Measurements from ENCODE around the gene LRP10.
"Not testable (repeated sequence)": the region's sequence is repeated elsewhere in the genome, so short reads cannot be mapped to it uniquely, and the experiment has no call there.

Gene LRP10, protein sequence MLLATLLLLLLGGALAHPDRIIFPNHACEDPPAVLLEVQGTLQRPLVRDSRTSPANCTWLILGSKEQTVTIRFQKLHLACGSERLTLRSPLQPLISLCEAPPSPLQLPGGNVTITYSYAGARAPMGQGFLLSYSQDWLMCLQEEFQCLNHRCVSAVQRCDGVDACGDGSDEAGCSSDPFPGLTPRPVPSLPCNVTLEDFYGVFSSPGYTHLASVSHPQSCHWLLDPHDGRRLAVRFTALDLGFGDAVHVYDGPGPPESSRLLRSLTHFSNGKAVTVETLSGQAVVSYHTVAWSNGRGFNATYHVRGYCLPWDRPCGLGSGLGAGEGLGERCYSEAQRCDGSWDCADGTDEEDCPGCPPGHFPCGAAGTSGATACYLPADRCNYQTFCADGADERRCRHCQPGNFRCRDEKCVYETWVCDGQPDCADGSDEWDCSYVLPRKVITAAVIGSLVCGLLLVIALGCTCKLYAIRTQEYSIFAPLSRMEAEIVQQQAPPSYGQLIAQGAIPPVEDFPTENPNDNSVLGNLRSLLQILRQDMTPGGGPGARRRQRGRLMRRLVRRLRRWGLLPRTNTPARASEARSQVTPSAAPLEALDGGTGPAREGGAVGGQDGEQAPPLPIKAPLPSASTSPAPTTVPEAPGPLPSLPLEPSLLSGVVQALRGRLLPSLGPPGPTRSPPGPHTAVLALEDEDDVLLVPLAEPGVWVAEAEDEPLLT

DNA sequence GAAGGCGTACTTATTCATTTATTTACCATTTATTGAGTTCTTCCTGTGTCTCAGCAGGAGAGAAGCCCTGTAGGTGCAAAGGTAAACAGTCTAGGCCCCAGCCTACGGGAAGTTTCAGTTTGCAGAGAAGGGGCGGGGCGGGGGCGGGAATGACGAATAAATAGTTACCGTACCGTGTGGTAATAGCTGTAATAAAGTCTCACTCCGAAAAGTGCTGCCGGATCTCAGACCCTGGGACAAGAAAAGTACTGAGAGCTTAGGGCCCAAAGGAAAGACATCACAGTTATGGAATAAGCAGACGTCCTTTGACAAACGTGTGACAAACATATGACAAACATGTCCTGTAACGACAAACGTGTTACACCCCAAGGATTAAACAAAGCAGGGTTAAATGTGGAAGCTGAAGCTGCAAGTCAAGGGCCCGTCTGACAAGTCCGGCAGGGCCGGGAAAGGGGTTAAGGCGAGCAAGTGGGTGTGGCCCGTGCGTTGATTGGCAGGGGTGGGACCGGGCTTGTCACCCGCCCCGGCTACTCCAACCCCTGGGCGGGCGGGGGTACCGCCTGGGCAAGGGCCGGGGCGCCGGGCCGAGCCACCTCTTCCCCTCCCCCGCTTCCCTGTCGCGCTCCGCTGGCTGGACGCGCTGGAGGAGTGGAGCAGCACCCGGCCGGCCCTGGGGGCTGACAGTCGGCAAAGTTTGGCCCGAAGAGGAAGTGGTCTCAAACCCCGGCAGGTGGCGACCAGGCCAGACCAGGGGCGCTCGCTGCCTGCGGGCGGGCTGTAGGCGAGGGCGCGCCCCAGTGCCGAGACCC lies at the start of gene LRP10:
LRP10 (plus strand) TSS at position 517 of the 809 bp plus-strand sequence. CDS start 564 bp downstream, outside the sequence.
- peak within 1 kb of the TSS; percentile 76 for H3K27ac ChIP-seq (ENCODE audit: low read length)
- H3K27me3 ChIP-seq (ENCODE audit: control insufficient read depth, insufficient read depth, low read length), result no peaks in the 10 kb centered on the region

DNA sequence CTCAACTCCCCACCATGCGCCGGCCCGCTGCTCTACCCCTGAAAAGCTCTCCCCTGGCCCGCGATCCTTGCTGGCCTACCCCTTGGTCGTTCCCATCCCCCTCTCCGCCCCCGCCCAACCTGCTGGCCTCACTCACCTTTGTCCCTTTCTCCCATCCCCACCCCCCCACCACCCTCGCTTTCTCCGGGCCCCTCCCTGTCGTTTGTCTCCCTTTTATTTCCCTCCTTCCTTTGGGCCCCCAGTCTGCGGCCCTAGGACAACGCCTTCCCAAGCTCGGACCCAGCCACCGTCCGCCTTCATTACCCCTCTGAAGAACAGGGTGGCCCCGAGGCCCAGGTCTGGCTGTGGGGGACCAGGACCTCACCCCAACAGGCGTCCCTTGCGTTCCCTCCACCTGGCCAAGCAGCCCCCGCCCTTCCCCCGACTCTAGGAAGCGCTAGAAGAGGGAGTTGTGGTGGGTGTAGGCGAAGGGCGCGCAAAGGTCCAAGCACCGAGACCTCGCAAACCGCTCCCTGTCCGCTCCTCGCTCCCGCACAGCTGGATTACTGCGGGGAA lies 49.4 kb upstream of the LRP10 start:
- peak overlapping the region; percentile 97 for H3K9ac ChIP-seq (ENCODE audit: low read length)
- peaks cover 7% of the 10 kb centered on the region for H3K27me3 ChIP-seq (ENCODE audit: control insufficient read depth, insufficient read depth, low read length)
- no peaks in the 10 kb centered on the region for H3K36me3 ChIP-seq (ENCODE audit: control insufficient read depth, low read depth, low read length)
- H3K27ac ChIP-seq (ENCODE audit: low read length), result peak overlapping the region; percentile 76
- H3K4me3 ChIP-seq (ENCODE audit: low read length), result peak overlapping the region; percentile 70
- H3K4me1 ChIP-seq (ENCODE audit: control insufficient read depth, low read depth, low read length), result peaks cover 27% of the 10 kb centered on the region
- H3K9me3 ChIP-seq (ENCODE audit: control insufficient read depth, low read depth, low read length), result no peaks in the 10 kb centered on the region

More for the DNA sequence above, at the start of gene LRP10:
- H3K9ac ChIP-seq (ENCODE audit: low read length), result peak within 1 kb of the TSS; percentile 59
- peak within 1 kb of the TSS; percentile 82 for H3K4me3 ChIP-seq (ENCODE audit: low read length)
- no peaks in the 10 kb centered on the region for H3K9me3 ChIP-seq (ENCODE audit: control insufficient read depth, low read depth, low read length)
- peaks cover 7% of the 10 kb centered on the region for H3K36me3 ChIP-seq (ENCODE audit: control insufficient read depth, low read depth, low read length)
- H3K4me1 ChIP-seq (ENCODE audit: control insufficient read depth, low read depth, low read length), result peaks cover 12% of the 10 kb centered on the region

DNA sequence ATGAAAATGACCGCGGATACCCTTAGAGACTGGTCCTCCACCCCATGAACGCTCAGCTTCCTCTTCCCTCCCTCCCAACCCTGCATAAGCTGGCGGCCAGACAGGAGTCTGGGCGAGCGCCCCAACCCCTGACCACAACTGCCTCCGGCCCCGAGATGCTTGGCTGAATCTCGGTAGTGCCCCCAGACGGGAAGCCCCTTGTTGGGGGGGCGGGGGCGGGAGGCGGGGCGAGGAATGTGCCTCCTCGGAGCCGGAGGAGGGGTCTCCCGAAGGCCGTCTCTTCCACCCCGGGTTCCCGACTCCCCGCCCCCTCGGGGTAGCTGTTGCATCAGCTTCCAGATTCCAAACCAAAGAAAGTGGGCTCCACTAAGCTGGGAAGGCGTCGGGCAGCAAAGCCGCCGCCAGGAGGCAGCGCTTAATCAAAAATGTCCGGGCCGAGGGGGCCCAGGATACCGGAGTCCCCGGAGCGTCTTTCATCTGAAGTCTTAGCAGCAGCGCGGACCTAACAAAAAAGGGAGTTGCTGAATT lies 48.9 kb upstream of the LRP10 start:
- peak overlapping the region; percentile 76 for H3K27ac ChIP-seq (ENCODE audit: low read length)
- peaks cover 7% of the 10 kb centered on the region for H3K27me3 ChIP-seq (ENCODE audit: control insufficient read depth, insufficient read depth, low read length)
- peak overlapping the region; percentile 97 for H3K9ac ChIP-seq (ENCODE audit: low read length)
- no peaks in the 10 kb centered on the region for H3K9me3 ChIP-seq (ENCODE audit: control insufficient read depth, low read depth, low read length)
- no peaks in the 10 kb centered on the region for H3K36me3 ChIP-seq (ENCODE audit: control insufficient read depth, low read depth, low read length)
- peaks cover 27% of the 10 kb centered on the region for H3K4me1 ChIP-seq (ENCODE audit: control insufficient read depth, low read depth, low read length)
- H3K4me3 ChIP-seq (ENCODE audit: low read length), result peak overlapping the region; percentile 70

DNA sequence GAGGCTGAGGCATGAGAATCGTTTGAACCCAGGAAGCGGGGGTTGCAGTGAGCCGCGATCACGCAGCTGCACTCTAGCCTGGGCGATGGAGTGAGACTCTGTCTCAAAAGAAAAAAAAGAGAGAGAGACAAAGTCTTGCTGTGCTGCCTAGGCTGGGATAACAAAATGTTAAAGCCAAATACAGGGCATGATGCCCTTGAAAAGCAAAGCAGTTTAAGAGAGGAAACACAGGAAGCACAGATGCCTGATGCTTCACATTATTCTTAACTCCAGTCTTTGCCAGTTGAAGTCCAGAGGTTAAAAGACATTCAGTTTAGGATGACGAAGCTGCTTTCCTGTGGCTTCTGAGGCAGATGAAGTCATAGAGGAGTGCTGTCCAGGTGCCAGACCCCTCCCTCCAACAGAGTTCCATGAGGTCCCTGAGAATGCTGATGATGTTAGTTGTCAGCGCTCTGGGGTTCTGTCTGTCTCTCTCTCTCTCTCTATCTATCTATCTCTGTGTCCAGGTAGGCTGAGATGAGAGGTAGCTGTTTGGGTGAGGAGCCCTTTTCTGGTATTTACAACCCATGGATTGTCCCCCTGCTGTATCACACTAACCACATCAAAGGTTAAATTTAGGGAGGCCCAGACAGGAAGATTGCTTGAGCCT lies 46.7 kb upstream of the LRP10 start:
- no peak overlapping the region for H3K9ac ChIP-seq (ENCODE audit: low read length)
- H3K36me3 ChIP-seq (ENCODE audit: control insufficient read depth, low read depth, low read length), result no peaks in the 10 kb centered on the region
- H3K4me1 ChIP-seq (ENCODE audit: control insufficient read depth, low read depth, low read length), result peaks cover 22% of the 10 kb centered on the region
- peaks cover 7% of the 10 kb centered on the region for H3K27me3 ChIP-seq (ENCODE audit: control insufficient read depth, insufficient read depth, low read length)
- no peak overlapping the region for H3K4me3 ChIP-seq (ENCODE audit: low read length)
- H3K9me3 ChIP-seq (ENCODE audit: control insufficient read depth, low read depth, low read length), result no peaks in the 10 kb centered on the region
- no peak overlapping the region for H3K27ac ChIP-seq (ENCODE audit: low read length)

DNA sequence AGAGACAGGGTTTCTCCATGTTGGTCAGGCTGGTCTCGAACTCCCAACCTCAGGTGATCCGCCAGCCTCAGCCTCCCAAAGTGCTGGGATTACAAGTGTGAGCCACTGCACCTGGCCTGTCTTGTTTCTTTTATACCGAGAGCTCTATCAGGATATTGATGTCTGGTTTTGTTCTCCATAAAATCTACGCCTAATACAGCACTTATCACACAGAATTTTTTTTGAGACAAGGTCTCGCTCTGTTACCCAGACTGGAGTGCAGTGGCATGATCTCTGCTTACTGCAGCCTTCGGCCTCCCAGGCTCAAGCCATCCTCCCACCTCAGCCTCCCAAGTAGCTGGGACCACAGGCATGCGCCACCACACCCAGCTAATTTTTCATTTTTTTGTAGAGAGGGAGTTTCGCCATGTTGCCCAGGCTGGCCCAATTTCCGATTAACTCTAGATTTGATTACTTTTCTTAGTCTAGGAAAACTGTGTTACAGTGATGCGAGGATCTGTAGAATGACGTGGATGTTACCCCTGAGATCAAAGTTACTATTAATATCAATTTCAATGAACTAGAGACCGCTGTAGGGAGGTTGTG lies 42.4 kb upstream of the LRP10 start:
- H3K9me3 ChIP-seq (ENCODE audit: control insufficient read depth, low read depth, low read length); H3K27me3 ChIP-seq (ENCODE audit: control insufficient read depth, insufficient read depth, low read length): not testable (repeated sequence)
- Histone ChIP-seq H3K27ac (ENCODE audit: low read length) (peak overlapping the region; percentile 90), H3K4me1 (ENCODE audit: control insufficient read depth, low read depth, low read length) (peaks cover 10% of the 10 kb centered on the region), H3K4me3 (ENCODE audit: low read length) (peak overlapping the region; percentile 97), H3K36me3 (ENCODE audit: control insufficient read depth, low read depth, low read length) (peaks cover 15% of the 10 kb centered on the region), H3K9ac (ENCODE audit: low read length) (peak overlapping the region; percentile 95)

DNA sequence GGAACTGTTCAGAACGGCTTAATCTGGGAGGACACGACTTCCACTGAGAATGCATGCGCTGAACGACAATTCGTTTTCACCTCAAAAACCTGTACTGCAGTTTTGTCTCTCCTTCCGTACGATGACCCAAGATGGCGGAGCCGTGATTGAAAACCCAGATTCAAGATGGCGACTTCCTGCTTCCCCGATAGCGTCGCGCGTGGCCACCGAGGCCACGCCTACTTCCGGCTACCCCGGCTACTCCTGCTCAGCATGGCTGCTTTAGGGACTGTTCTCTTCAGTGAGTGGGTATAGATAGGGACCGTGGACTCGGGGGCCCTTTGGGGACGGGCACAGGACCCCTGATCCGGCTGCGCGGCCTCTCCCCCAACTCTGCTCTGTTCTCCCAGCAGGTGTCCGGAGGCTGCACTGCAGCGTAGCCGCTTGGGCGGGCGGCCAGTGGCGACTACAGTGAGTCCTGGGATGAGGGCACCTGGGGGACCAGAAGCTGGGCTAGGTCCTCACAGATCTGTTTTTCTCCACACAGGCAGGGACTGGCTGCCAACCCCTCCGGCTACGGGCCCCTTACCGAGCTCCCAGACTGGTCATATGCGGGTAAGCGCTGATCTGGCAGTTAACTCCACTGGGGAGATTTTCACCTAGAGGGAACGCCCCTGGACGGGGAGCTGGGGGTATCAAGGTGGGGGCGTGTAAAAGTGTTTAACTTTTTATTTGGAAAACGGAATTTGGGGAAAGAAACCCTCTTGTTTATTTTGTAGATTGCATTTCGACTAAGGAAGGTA lies 41.7 kb upstream of the LRP10 start, which contains the start of gene MRPL52:
MRPL52 (plus strand) TSS at position 227 of the 782 bp plus-strand sequence; CDS start at position 253, 26 bp downstream.
- H3K9me3 ChIP-seq (ENCODE audit: control insufficient read depth, low read depth, low read length), result no peaks in the 10 kb centered on the region
- H3K4me3 ChIP-seq (ENCODE audit: low read length), result peak within 1 kb of the TSS; percentile 97
- H3K27ac ChIP-seq (ENCODE audit: low read length), result peak within 1 kb of the TSS; percentile 90

DNA sequence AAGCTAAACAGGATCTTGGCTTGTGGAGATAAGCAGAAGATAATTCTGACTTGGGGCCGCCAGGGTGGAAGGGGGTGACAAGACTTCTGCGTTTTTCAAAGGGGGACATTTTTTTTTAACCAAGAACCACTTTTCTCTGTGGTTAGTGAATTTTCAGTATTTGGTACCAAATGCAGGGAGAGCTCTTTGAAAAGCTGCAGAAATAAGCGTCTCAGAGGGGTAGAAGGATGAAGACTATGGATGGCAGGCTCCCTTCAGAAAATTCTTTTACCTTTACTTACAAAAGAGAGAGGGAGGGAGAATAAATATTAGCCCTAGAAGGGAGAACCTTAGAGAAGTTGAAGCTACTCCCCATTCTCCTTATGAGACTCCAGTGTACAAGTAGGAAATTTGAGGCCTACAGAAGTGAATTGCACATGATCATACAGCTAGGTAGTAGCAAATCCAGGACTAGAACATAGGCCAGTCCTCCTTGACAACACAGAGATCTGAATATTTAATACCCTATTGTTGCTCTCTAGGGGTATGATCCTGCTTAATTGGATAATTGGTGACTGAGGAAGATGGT lies 41.0 kb upstream of the LRP10 start:
- peak overlapping the region; percentile 97 for H3K4me3 ChIP-seq (ENCODE audit: low read length)
- H3K27ac ChIP-seq (ENCODE audit: low read length), result peak overlapping the region; percentile 90

More for the DNA sequence above, 41.7 kb upstream of the LRP10 start, which contains the start of gene MRPL52:
- no peaks in the 10 kb centered on the region for H3K27me3 ChIP-seq (ENCODE audit: control insufficient read depth, insufficient read depth, low read length)
- peaks cover 22% of the 10 kb centered on the region for H3K36me3 ChIP-seq (ENCODE audit: control insufficient read depth, low read depth, low read length)
- peak within 1 kb of the TSS; percentile 95 for H3K9ac ChIP-seq (ENCODE audit: low read length)
- H3K4me1 ChIP-seq (ENCODE audit: control insufficient read depth, low read depth, low read length), result peaks cover 10% of the 10 kb centered on the region

DNA sequence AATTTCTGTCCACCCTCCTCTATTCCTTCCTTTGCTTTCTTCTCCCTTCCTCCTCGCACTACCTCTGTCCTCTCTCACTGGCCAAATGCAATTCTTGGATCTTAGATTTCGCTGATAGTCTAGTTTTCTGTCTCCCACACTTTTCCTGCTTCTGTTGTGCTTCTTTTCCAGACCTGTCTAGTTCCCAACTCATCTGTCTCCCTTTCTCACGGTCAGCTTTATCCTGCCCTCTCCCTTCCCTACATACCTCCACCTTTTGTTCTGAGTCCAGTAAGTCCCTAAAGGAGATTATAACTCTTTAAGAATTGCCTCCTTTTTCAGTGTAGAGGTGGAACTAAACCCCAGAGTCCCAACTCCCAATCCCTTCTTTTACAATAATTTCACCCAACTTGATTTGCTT lies 36.0 kb upstream of the LRP10 start:
- H3K4me1 ChIP-seq (ENCODE audit: control insufficient read depth, low read depth, low read length), result peaks cover 25% of the 10 kb centered on the region
- H3K9me3 ChIP-seq (ENCODE audit: control insufficient read depth, low read depth, low read length), result no peaks in the 10 kb centered on the region
- H3K27me3 ChIP-seq (ENCODE audit: control insufficient read depth, insufficient read depth, low read length), result peaks cover 6% of the 10 kb centered on the region
- no peak overlapping the region for H3K9ac ChIP-seq (ENCODE audit: low read length)
- no peak overlapping the region for H3K27ac ChIP-seq (ENCODE audit: low read length)
- H3K4me3 ChIP-seq (ENCODE audit: low read length), result no peak overlapping the region
- peaks cover 28% of the 10 kb centered on the region for H3K36me3 ChIP-seq (ENCODE audit: control insufficient read depth, low read depth, low read length)

More for the DNA sequence above, 41.0 kb upstream of the LRP10 start:
- Histone ChIP-seq H3K27me3 (ENCODE audit: control insufficient read depth, insufficient read depth, low read length) (no peaks in the 10 kb centered on the region), H3K4me1 (ENCODE audit: control insufficient read depth, low read depth, low read length) (peaks cover 14% of the 10 kb centered on the region), H3K9ac (ENCODE audit: low read length) (peak overlapping the region; percentile 95), H3K9me3 (ENCODE audit: control insufficient read depth, low read depth, low read length) (no peaks in the 10 kb centered on the region), H3K36me3 (ENCODE audit: control insufficient read depth, low read depth, low read length) (peaks cover 28% of the 10 kb centered on the region)

DNA sequence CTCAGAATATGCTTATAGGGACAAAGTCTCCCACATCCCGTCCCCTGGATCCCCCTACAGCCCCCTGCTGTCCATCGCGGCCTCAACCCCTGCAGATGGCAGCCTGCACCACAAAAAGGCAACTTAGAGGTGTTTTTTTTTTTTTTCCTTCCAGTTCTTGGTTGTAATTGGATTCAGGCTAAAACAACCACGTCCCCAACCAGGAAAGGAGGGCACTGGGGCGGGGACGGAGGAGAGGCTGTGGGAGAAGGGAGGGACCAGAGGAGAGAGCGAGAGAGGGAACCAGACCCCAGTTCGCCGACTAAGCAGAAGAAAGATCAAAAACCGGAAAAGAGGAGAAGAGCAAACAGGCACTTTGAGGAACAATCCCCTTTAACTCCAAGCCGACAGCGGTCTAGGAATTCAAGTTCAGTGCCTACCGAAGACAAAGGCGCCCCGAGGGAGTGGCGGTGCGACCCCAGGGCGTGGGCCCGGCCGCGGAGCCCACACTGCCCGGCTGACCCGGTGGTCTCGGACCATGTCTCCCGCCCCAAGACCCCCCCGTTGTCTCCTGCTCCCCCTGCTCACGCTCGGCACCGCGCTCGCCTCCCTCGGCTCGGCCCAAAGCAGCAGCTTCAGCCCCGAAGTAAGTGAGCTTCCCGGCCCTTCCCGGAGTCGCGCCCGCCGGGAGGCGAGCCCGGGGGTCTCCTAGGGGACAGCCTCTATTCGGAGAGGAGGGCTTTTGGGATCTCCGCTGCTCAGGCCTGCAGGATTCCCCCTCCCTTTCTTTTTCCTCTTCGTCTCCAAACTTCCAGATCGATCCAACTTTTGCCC lies 35.0 kb upstream of the LRP10 start, which contains the start of gene MMP14:
MMP14 (plus strand) TSS at position 285 of the 813 bp plus-strand sequence; CDS start at position 518, 233 bp downstream.
- H3K27ac ChIP-seq (ENCODE audit: low read length), result peak within 1 kb of the TSS; percentile 53
- peak within 1 kb of the TSS; percentile 90 for H3K4me3 ChIP-seq (ENCODE audit: low read length)
- peaks cover 6% of the 10 kb centered on the region for H3K27me3 ChIP-seq (ENCODE audit: control insufficient read depth, insufficient read depth, low read length)
- peak within 1 kb of the TSS; percentile 90 for H3K9ac ChIP-seq (ENCODE audit: low read length)
- peaks cover 28% of the 10 kb centered on the region for H3K36me3 ChIP-seq (ENCODE audit: control insufficient read depth, low read depth, low read length)
- H3K9me3 ChIP-seq (ENCODE audit: control insufficient read depth, low read depth, low read length), result no peaks in the 10 kb centered on the region
- H3K4me1 ChIP-seq (ENCODE audit: control insufficient read depth, low read depth, low read length), result peaks cover 20% of the 10 kb centered on the region

Measured in iPS-18a (cell line).